COR-L47 (cell line): ENCODE results near the gene SPINK5.
"Not testable (repeated sequence)": the region's sequence is repeated elsewhere in the genome, so short reads cannot be mapped to it uniquely, and the experiment has no call there.

Experiments
- DNase-seq: peaks from one replicate; lab custom pipeline; 2025; lab: John Stamatoyannopoulos, UW

Gene SPINK5, protein sequence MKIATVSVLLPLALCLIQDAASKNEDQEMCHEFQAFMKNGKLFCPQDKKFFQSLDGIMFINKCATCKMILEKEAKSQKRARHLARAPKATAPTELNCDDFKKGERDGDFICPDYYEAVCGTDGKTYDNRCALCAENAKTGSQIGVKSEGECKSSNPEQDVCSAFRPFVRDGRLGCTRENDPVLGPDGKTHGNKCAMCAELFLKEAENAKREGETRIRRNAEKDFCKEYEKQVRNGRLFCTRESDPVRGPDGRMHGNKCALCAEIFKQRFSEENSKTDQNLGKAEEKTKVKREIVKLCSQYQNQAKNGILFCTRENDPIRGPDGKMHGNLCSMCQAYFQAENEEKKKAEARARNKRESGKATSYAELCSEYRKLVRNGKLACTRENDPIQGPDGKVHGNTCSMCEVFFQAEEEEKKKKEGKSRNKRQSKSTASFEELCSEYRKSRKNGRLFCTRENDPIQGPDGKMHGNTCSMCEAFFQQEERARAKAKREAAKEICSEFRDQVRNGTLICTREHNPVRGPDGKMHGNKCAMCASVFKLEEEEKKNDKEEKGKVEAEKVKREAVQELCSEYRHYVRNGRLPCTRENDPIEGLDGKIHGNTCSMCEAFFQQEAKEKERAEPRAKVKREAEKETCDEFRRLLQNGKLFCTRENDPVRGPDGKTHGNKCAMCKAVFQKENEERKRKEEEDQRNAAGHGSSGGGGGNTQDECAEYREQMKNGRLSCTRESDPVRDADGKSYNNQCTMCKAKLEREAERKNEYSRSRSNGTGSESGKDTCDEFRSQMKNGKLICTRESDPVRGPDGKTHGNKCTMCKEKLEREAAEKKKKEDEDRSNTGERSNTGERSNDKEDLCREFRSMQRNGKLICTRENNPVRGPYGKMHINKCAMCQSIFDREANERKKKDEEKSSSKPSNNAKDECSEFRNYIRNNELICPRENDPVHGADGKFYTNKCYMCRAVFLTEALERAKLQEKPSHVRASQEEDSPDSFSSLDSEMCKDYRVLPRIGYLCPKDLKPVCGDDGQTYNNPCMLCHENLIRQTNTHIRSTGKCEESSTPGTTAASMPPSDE

GRCh38 chr5:148063861-148064260, at the start of gene SPINK5:
Gene SPINK5 (plus strand): TSS chr5:148063980. CDS start chr5:148064045, 65 bp downstream.
- no peak for DNase-seq

DNA sequence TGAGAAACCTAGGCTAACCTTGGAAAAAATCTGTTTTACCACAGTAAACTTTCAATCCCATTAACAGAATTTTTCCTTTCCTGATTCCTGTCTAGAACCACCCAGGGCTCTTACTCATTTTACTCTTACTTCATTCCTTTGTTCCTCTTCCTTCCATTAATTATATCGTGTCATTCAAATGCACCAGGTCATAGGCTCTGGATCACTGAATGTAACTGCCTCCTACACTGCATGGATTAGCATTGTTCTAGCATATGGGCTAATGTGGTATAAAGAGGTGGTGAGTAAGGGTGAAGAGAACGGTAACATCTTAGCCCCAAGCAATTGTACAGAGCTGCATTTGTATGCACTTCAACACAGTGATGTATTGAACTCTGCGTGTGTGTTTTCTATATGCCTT, 49.5 kb upstream of the SPINK5 start:
- no peak for DNase-seq

- no peak for DNase-seq
Measured at GRCh38 chr5:148020257-148020988, 43.4 kb upstream of the SPINK5 start.

DNA sequence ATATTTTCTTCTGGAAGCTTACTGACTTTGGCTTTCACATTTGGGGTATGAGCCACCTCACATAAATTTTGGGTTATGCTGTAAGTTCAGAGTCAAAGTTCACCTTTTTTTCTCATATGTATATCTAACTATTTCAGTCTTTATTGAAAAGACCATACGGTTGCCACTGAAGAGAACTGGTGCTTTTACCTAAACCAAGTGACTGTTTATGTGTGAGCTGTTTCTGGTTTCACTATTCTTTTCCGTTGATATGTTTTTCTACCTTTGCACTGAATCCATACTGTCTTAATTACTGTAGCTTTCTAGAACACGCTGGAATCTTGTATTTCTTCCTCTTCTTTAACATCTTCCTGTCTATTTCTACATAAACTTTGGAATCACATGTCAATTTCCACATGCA, 36.3 kb upstream of the SPINK5 start:
- no peak for DNase-seq

GRCh38 chr5:148029131-148029530, 34.6 kb upstream of the SPINK5 start:
- no peak for DNase-seq

- no peak for DNase-seq
Measured at GRCh38 chr5:148033134-148033533, 30.6 kb upstream of the SPINK5 start.

DNA sequence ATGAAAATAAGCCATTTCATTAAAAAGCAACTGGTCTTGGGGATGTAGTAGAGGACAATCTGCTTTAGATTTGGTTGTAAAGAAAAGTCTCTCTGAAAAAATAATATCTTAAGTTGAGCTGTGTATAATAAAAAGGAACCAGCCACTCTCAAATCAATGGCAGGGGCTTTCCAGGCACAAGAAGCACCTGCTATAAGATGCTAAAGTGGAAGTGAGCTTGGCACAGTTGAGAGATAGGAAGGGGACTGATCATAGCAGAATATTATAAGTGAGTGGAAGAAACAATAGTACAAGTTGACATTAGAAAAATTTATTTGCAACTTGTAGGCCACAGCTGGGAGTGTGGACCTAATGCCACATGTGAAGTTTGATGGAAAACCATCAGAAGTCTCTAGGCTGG, 28.1 kb upstream of the SPINK5 start:
- DNase-seq, result no peak

- no peak for DNase-seq
Measured at GRCh38 chr5:148042881-148043280, 20.9 kb upstream of the SPINK5 start.

DNA sequence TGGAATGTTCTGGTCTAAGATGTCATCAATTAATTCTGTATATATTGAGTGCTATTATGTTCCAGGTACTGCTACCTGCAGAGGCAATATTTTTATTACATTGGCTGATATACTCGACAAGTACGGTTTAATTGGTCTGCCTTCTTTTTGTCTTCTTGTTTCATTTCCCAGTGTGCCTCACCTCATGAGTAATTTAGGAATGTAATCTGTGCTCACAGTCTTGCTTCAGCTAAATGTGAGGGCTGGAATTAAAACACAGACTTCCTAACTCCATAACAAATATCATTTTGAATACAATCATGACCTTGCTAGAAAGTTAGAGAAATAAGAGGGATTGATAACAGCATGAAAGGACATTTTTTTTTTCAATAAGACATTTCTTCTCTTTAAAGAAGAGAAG, 20.1 kb upstream of the SPINK5 start:
- no peak for DNase-seq

DNA sequence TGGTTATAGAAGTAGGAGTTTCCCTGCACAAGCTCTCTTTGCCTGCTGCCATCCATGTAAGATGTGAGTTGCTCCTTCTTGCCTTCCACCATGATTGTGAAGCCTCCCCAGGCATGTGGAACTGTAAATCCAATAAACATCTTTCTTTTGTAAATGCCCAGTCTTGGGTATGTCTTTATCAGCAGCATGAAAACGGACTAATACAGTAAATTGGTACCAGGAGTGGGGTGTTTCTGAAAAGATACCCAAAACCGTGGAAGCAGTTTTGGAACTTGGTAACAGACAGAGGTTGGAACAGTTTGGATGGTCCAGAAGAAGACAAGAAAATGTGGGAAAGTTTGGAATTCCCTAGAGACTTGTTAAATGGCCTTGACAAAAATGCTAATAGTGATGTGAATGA, 8.6 kb upstream of the SPINK5 start:
- DNase-seq, result not testable (repeated sequence)

DNA sequence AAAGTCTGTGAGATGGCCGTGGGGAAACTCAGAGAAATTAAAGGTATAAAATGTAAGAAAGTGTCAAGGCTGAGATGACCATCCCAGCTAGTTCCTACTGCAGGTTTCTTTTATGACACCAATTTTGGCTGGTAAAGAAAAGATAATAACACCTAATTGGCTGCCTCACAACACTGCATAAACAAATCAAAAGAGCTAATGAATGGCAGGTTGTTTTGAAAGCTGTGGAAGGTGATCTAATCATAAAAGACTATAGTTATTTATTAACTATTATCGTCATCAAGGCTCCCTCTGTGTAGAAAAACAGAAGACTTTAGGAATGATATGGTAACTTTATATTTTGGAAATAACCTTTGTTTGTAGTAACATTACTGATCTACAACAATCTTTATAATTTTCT, 3.5 kb upstream of the SPINK5 start:
- DNase-seq, result no peak

DNA sequence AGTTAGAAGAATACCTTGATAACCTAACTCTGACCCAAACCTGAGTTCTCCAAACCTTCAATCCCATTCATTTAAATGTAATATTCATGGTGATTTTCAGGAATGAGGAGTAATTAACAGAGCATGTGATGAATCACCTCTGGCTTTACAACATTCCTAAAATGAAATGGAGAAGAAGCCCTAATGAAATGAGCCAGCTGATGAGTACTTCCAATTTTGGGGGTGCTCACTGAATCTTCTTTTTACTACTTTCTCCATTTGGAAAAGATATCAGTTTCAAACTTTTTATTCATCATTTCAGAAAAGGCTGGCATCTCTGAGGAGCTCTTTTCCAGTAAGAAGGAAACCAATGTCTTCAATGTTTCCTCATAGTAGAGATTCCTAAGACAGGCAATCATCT, 2.9 kb upstream of the SPINK5 start:
- DNase-seq, result no peak

DNA sequence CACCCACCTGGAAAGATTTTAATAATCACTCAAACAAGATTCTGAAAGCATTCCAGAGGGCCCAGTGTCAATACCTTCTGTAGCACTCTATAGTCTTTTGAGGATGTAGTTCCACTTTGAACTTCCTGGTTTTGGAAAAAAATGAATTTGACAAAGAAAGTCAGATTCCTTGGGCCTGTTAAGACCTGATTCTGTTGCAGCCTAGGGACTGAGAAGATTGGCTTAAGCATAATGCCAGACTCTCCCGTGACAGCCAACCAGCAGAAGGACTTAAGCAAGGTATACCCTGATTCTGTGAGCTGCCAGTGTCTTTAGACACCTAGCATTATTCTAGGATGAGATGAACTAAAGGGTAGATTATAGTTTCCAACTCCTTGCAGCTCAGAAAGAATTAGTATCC, 6.8 kb downstream of the SPINK5 start:
- no peak for DNase-seq

- no peak for DNase-seq
Measured at GRCh38 chr5:148072207-148072606, 8.4 kb downstream of the SPINK5 start.

DNA sequence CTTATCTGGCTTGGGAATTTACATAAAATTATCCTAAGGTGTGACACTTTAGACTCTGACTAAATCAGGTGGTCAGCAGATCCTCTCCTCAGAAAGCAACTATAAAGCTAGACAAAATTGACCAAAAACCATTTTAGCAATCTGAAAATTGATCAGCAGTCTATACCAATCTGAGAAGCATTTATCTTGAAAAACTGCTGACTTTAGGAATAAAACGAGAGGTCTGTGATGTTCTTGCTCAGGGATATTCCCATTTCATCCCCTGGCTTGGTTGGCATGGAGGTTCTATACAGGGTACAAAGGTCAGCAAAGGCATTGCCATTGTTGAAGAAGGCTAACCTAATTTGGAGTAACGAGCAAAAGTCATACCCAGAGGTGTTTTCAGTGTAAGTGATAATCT, 11.7 kb downstream of the SPINK5 start:
- no peak for DNase-seq

GRCh38 chr5:148083203-148083602, 19.4 kb downstream of the SPINK5 start:
- DNase-seq, result no peak

GRCh38 chr5:148084269-148084668, 20.5 kb downstream of the SPINK5 start:
- DNase-seq, result no peak

DNA sequence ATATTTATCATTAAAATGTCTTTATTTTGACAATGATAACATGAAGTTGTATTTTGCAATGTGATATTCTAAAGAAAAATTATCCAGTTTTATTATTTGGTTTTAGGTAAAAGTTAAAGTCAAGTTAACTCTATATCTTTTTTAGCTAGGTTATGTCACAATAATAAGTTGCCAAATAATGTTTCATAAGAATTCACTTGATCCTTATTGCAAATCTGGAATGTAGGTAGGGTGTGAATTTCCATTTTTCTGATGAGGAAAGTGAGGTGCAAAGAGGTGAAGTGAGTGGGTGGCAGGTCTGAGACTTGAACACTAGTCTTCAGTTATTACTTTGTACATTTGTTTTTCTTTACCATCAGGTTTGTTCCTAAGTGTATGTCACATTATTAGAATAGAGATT, 21.5 kb downstream of the SPINK5 start:
- no peak for DNase-seq

DNA sequence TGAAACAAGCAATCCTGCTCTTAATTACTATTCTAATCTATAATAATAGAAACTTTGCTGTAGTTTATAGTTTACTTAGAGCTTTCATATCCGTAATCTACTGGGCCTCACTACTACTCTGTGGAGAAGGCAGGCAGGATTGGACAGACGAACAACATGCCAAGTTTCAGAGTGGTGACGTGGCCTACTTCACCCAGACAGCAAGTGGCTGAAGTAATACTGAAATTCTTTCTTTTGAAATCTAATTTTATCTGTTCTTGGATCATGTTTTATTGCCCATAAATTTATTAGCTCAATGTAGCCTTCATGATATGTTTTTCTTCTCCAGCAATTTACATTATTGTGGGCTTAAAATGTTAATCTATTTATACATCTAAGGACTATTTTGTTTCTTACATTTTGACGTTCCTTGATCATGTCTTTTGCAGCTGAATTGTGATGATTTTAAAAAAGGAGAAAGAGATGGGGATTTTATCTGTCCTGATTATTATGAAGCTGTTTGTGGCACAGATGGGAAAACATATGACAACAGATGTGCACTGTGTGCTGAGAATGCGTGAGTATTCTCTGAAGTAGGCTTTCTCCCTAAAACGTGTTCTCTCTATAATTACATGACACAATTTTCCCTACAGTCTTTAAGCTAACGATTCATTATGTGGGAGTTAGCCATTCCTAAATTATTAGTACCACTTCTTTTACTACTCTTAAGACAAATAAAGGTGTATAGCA, 22.4 kb downstream of the SPINK5 start:
- DNase-seq, result no peak

DNA sequence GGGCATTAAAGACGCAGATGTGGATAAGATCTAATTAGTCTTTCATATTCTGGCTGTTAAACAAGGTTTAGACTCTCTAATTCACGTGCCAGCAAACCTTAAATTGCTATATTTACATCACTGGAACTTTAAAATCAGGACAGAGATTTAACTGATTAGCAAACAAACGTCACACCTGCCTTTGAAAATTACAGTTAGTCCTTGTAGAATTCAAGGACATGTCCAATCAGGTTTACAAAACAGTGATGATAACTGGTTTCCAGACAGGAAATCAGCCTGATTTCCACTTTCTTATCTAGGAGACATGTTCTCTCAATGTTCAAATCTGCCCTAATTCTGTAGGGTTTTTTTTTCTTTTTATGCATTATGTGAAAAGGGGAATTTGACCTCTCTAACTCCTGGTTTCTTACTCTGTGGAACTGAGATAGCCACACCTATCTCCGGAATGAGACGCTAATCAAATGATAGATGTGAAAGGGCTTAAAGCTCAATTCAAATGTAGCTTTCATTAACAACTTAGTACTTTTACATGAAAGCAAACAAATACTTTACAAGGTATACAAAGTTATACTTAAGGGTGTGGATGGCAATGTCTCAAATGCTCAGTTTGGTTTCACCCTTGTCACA, 26.5 kb downstream of the SPINK5 start:
- DNase-seq, result no peak

DNA sequence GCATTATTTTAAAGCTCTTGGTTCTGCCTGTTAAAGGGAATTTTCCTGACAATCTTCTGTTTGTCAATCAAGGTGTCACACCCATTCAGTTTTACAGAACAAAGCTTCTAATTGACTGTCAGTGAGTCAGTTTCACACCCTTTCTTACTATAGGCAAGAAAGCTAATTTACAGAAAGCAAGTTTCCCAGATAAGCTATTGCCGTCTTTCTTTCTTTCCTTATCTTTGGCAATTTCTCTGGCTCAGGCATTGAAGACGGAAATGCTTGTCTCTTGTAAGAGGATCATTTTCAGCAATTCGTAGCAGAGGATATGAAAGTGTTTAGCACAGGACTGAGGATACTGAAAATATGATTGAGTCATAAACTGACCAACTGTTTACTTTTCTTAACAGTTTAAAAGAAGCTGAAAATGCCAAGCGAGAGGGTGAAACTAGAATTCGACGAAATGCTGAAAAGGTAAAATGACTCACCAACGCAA, 27.0 kb downstream of the SPINK5 start:
- DNase-seq, result no peak
